Measurements from ENCODE around the gene TEC.
"Not testable (repeated sequence)": the region's sequence is repeated elsewhere in the genome, so short reads cannot be mapped to it uniquely, and the experiment has no call there.

DNA sequence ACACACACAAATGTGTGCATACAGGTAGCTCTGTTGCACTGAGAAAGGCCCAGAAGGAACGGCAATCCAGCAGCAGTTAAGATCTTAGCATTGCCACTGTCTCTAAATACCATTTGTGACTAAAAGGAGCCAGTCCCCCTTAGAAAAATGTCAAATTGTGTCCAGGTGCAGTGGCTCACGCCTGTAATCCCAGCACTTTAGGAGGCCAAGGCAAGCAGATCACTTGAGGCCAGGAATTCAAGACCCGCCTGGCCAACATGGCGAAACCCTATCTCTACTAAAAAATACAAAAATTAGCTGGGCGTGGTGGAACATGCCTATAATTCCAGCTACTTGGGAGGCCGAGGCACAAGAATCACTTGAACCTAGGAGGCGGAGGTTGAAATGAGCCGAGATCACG is 105.1 kb downstream of the TEC start:
- TF ChIP-seq POLR2A (IDR thresholded peaks at IDR 0.05; ENCODE audit: low read length); GATA1 (IDR thresholded peaks at IDR 0.05; ENCODE audit: low read depth, low read length): not testable (repeated sequence)

All from erythroblast (primary cell).